ENCODE measurements around the gene CLVS2.

DNA sequence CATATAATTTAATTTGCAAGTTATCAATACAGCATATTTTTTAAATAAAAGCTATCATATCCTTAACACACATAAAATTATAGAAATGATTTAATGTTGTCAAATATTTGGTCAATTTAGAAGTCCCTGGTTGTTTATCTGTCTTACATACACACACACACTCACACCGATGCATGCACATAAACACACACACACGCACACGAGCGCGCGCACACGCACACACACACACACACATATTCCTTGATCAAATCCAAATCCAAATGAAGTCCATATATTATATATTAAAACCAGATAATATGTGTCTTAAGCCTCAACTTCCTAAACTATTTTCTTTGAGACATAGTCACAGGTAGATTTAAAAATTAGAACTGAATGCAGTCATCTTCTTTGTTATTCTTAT lies 120.3 kb downstream of the CLVS2 start:
- TF ChIP-seq, protein P1, sequence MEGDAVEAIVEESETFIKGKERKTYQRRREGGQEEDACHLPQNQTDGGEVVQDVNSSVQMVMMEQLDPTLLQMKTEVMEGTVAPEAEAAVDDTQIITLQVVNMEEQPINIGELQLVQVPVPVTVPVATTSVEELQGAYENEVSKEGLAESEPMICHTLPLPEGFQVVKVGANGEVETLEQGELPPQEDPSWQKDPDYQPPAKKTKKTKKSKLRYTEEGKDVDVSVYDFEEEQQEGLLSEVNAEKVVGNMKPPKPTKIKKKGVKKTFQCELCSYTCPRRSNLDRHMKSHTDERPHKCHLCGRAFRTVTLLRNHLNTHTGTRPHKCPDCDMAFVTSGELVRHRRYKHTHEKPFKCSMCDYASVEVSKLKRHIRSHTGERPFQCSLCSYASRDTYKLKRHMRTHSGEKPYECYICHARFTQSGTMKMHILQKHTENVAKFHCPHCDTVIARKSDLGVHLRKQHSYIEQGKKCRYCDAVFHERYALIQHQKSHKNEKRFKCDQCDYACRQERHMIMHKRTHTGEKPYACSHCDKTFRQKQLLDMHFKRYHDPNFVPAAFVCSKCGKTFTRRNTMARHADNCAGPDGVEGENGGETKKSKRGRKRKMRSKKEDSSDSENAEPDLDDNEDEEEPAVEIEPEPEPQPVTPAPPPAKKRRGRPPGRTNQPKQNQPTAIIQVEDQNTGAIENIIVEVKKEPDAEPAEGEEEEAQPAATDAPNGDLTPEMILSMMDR (IDR thresholded peaks at IDR 0.05; ENCODE audit: low read length) = no peak
- no peak for TF ChIP-seq EZH2 (optimal IDR thresholded peaks at IDR 0.05; ENCODE audit: low read depth, low read length)
- TF ChIP-seq EZH2phosphoT487 (IDR thresholded peaks at IDR 0.05; ENCODE audit: low read length) = no peak

Measured in MM.1S (cell line).